Measurements from ENCODE around the gene FADS6. TPM values are rescaled to one million over a fixed set of nuclear protein-coding genes. Genes with fewer than 3 reads are reported as not detected.

FADS6 gene
- total and polyA plus RNA-seq, 2 of the 13 experiments (the other 11 are each of a cell fraction or from before 2014, with no cell fraction given): 0.11 TPM

DNA sequence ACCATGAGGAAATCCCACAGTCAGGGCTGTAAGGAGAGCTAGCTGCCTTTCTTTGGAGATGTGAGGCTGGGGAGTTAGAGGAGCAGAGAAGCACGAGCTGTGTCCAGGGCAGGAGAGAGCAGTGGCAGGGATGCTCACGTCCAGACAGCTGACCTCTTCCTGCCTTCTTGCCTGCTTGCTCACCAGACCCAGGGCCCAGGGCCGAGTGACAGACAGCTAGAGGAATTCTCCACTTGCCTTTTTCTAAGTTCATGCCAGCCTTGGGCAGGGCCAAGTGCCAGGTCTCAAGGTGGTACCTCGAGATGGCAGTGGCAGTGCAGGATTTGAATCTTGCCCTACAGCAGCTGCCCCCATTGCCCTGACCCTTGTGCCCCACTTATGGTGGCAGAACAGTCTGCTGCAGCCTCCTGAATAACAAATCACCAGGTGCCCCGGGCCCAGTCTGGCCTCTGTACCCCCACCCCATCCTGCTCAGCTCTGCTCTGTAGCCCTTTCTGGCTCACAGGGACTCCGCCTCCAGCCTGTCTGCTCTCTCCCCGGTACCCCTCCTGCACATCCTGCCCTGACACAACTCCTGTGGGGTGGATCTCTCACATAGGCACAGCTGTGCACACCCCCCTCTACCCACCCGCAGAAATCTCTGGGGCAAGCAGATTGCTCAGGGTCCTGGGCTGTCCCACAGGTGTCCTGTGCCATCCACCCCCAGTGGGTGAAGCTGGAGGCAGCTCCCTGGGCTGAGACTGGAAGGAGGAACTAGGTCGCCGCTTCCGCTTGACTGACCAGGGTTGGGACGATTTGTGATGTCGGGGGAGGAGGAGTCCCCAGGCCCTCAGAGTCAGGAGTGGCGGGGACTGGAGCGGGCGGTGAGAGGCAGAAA is 59.7 kb downstream of the FADS6 start:
- H3K79me2 ChIP-seq (ENCODE audit: insufficient read depth, low read length): no peaks in the 10 kb centered on the region
- POLR2A ChIA-PET: interaction anchor here (1.0 to 1.2 kb wide), 2 partner anchors 9 to 406 kb away, joined by 3 read pairs; no protein-coding TSS in a partner anchor
- no TSS peak for BruUV-seq (replicated peaks)
- H3K9me3 ChIP-seq (ENCODE audit: low read length): no peaks in the 10 kb centered on the region
- H2AFZ ChIP-seq (ENCODE audit: low read length): no peak overlapping the region
- no peaks in the 10 kb centered on the region for H4K20me1 ChIP-seq (ENCODE audit: insufficient read depth, low read length)
- intact Hi-C loops (cut with micrococcal nuclease; ENCODE audit: unreplicated experiment) (no loop called here), in situ Hi-C loops (cut with HindIII; ENCODE audit: extremely low pct_ligation_motif_present, low pct_unique_long_range_greater_than_20kb) (no loop called here)
- FAIRE-seq (no peak), DNase-seq (ENCODE audit: low spot score) (no peak), ATAC-seq (no peak)
- H3K4me1 ChIP-seq (ENCODE audit: insufficient read depth, low read length): peaks cover 15% of the 10 kb centered on the region
- no peaks in the 10 kb centered on the region for H3K27me3 ChIP-seq (ENCODE audit: control insufficient read depth in 1 of 2, insufficient read depth in 2 of 2, low read length in 2 of 2)
- peaks cover 3% of the 10 kb centered on the region in 2 experiments; a peak in 1 of 5 replicates for H3K36me3 ChIP-seq (replicated peaks in 1 of 2; ENCODE audit: control insufficient read depth in 1 of 2, insufficient read depth in 2 of 2, low read length in 2 of 2)
- H3K4me2 ChIP-seq (ENCODE audit: low read depth, low read length): no peak overlapping the region
- TF ChIP-seq ZNF782 (CRISPR knock-in tag; IDR thresholded peaks at IDR 0.05; ENCODE audit: borderline replicate concordance) (no peak), MYC (CRISPR knock-in tag; IDR thresholded peaks at IDR 0.05; ENCODE audit: borderline replicate concordance) (no peak), CC2D1A (CRISPR knock-in tag; IDR thresholded peaks at IDR 0.05) (no peak), MXI1 (IDR thresholded peaks at IDR 0.05; ENCODE audit: borderline replicate concordance, low read depth, low read length) (no peak), ZNF282 (IDR thresholded peaks at IDR 0.05; ENCODE audit: partially characterized antibody) (no peak), THYN1 (CRISPR knock-in tag; IDR thresholded peaks at IDR 0.05; ENCODE audit: borderline replicate concordance, low read depth) (no peak), RAD21 (CRISPR knock-in tag; IDR thresholded peaks at IDR 0.05) (no peak), ZNF816 (CRISPR knock-in tag; IDR thresholded peaks at IDR 0.05; ENCODE audit: borderline replicate concordance) (no peak), ZNF30 (CRISPR knock-in tag; IDR thresholded peaks at IDR 0.05) (no peak), ZNF589 (CRISPR knock-in tag; conservative IDR thresholded peaks at IDR 0.05) (no peak), PHF5A (CRISPR knock-in tag; IDR thresholded peaks at IDR 0.05; ENCODE audit: low read depth, unreplicated experiment) (no peak), FOXK2 (IDR thresholded peaks at IDR 0.05) (no peak), NFIC (IDR thresholded peaks at IDR 0.05; ENCODE audit: low read length) (no peak), STAG1 (CRISPR knock-in tag; IDR thresholded peaks at IDR 0.05) (no peak), STAT5B (CRISPR knock-in tag; IDR thresholded peaks at IDR 0.05) (no peak)
- TF ChIP-seq, protein P1, sequence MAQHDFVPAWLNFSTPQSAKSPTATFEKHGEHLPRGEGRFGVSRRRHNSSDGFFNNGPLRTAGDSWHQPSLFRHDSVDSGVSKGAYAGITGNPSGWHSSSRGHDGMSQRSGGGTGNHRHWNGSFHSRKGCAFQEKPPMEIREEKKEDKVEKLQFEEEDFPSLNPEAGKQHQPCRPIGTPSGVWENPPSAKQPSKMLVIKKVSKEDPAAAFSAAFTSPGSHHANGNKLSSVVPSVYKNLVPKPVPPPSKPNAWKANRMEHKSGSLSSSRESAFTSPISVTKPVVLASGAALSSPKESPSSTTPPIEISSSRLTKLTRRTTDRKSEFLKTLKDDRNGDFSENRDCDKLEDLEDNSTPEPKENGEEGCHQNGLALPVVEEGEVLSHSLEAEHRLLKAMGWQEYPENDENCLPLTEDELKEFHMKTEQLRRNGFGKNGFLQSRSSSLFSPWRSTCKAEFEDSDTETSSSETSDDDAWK (CRISPR knock-in tag; IDR thresholded peaks at IDR 0.05): no peak
- TF ChIP-seq, protein P2, sequence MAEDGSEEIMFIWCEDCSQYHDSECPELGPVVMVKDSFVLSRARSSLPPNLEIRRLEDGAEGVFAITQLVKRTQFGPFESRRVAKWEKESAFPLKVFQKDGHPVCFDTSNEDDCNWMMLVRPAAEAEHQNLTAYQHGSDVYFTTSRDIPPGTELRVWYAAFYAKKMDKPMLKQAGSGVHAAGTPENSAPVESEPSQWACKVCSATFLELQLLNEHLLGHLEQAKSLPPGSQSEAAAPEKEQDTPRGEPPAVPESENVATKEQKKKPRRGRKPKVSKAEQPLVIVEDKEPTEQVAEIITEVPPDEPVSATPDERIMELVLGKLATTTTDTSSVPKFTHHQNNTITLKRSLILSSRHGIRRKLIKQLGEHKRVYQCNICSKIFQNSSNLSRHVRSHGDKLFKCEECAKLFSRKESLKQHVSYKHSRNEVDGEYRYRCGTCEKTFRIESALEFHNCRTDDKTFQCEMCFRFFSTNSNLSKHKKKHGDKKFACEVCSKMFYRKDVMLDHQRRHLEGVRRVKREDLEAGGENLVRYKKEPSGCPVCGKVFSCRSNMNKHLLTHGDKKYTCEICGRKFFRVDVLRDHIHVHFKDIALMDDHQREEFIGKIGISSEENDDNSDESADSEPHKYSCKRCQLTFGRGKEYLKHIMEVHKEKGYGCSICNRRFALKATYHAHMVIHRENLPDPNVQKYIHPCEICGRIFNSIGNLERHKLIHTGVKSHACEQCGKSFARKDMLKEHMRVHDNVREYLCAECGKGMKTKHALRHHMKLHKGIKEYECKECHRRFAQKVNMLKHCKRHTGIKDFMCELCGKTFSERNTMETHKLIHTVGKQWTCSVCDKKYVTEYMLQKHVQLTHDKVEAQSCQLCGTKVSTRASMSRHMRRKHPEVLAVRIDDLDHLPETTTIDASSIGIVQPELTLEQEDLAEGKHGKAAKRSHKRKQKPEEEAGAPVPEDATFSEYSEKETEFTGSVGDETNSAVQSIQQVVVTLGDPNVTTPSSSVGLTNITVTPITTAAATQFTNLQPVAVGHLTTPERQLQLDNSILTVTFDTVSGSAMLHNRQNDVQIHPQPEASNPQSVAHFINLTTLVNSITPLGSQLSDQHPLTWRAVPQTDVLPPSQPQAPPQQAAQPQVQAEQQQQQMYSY (CRISPR knock-in tag; IDR thresholded peaks at IDR 0.05): no peak
- TF ChIP-seq, protein P3, sequence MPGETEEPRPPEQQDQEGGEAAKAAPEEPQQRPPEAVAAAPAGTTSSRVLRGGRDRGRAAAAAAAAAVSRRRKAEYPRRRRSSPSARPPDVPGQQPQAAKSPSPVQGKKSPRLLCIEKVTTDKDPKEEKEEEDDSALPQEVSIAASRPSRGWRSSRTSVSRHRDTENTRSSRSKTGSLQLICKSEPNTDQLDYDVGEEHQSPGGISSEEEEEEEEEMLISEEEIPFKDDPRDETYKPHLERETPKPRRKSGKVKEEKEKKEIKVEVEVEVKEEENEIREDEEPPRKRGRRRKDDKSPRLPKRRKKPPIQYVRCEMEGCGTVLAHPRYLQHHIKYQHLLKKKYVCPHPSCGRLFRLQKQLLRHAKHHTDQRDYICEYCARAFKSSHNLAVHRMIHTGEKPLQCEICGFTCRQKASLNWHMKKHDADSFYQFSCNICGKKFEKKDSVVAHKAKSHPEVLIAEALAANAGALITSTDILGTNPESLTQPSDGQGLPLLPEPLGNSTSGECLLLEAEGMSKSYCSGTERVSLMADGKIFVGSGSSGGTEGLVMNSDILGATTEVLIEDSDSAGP (CRISPR knock-in tag; IDR thresholded peaks at IDR 0.05; ENCODE audit: borderline replicate concordance): no peak
- H3K4me3 ChIP-seq (replicated peaks in 1 of 3; ENCODE audit: insufficient read depth in 1 of 3, low read depth in 2 of 3, low read length in 3 of 3): no peak overlapping the region
- H3K9ac ChIP-seq (ENCODE audit: insufficient read depth, low read depth, low read length): no peak overlapping the region
- H3K27ac ChIP-seq (ENCODE audit: extremely low read length, insufficient read depth, low read length): no peak overlapping the region
- CTCF ChIA-PET (ENCODE audit: low intra/inter-chr PET ratio, low total read pairs): no interaction called here
- whole genome bisulfite sequencing (ENCODE audit: low lambda C conversion rate): 81% methylated on average over 16 of the region's 16 CpGs
